Measurements from ENCODE around the gene CIT.

DNA sequence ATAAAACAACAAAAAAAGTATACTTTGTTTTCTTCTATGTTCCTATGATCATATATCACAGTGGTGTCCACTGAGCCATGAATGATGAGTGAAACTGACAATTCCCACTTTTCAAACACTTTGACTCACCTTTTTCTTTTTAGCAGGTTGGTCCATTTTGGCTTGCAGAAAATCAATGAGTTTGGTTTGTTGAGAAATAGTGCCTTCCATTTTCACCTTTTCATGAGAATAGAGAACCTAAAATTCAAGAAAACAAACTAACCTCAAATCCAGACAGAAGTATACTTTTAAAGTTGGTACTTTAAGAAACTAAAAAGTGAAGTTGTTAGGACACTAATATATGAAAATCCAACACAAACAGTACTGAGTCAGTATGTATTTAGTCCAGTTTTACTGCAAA, 156.8 kb downstream of the CIT start:
- TF ChIP-seq, protein P1, sequence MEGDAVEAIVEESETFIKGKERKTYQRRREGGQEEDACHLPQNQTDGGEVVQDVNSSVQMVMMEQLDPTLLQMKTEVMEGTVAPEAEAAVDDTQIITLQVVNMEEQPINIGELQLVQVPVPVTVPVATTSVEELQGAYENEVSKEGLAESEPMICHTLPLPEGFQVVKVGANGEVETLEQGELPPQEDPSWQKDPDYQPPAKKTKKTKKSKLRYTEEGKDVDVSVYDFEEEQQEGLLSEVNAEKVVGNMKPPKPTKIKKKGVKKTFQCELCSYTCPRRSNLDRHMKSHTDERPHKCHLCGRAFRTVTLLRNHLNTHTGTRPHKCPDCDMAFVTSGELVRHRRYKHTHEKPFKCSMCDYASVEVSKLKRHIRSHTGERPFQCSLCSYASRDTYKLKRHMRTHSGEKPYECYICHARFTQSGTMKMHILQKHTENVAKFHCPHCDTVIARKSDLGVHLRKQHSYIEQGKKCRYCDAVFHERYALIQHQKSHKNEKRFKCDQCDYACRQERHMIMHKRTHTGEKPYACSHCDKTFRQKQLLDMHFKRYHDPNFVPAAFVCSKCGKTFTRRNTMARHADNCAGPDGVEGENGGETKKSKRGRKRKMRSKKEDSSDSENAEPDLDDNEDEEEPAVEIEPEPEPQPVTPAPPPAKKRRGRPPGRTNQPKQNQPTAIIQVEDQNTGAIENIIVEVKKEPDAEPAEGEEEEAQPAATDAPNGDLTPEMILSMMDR (IDR thresholded peaks at IDR 0.05): no peak
- TF ChIP-seq POLR2A (IDR thresholded peaks at IDR 0.05): no peak
- TF ChIP-seq EP300 (IDR thresholded peaks at IDR 0.05): no peak
